ENCODE data around the gene HOOK2. TPM values are rescaled to one million over a fixed set of nuclear protein-coding genes. Genes with fewer than 3 reads are reported as not detected.

The HOOK2 gene
- total and polyA plus RNA-seq, 9 of the 15 experiments (the other 6 are each of a cell fraction or from before 2014, with no cell fraction given), result 1.3 to 17.2 (median 9.9) TPM

DNA sequence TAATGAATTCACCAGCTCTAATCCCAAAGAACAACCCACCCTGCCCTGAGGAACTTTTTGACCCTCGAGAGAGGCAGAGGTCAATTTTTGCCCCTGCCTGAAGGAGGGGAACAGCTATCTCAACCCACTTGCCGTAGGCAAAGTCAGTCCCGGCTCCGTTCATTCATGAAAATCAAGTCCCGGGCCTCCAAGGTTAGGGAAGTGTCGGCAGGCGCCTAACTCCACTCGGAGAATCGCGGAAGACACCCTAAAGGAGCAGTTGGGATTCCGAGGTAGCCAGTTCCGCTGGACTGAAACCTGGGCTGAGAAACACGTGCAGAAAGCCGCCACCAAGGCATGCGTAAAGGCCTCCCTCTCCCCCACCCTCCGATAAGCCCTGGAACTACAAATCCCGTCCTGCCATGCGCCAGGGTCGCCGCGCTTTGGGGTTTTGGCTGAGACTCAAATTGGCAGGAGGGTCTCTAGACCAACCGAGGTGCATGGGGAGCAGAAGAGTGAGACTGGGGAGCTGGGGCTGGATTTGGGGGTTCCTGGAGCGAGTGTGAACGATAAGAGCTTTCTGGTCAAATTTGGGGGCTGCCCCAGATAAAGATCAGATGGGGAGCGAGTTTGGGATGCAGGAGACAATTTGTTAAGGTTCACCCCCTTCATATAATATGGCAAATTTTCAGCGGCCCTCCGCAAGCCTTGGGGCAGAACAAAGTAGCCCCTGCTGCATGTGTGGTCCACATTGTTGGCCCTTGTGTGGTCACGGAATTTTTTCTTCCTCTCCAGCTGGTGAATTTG lies 51.5 kb downstream of the HOOK2 start, which contains the start of gene TNPO2 (continued):
- TF ChIP-seq, protein P1, sequence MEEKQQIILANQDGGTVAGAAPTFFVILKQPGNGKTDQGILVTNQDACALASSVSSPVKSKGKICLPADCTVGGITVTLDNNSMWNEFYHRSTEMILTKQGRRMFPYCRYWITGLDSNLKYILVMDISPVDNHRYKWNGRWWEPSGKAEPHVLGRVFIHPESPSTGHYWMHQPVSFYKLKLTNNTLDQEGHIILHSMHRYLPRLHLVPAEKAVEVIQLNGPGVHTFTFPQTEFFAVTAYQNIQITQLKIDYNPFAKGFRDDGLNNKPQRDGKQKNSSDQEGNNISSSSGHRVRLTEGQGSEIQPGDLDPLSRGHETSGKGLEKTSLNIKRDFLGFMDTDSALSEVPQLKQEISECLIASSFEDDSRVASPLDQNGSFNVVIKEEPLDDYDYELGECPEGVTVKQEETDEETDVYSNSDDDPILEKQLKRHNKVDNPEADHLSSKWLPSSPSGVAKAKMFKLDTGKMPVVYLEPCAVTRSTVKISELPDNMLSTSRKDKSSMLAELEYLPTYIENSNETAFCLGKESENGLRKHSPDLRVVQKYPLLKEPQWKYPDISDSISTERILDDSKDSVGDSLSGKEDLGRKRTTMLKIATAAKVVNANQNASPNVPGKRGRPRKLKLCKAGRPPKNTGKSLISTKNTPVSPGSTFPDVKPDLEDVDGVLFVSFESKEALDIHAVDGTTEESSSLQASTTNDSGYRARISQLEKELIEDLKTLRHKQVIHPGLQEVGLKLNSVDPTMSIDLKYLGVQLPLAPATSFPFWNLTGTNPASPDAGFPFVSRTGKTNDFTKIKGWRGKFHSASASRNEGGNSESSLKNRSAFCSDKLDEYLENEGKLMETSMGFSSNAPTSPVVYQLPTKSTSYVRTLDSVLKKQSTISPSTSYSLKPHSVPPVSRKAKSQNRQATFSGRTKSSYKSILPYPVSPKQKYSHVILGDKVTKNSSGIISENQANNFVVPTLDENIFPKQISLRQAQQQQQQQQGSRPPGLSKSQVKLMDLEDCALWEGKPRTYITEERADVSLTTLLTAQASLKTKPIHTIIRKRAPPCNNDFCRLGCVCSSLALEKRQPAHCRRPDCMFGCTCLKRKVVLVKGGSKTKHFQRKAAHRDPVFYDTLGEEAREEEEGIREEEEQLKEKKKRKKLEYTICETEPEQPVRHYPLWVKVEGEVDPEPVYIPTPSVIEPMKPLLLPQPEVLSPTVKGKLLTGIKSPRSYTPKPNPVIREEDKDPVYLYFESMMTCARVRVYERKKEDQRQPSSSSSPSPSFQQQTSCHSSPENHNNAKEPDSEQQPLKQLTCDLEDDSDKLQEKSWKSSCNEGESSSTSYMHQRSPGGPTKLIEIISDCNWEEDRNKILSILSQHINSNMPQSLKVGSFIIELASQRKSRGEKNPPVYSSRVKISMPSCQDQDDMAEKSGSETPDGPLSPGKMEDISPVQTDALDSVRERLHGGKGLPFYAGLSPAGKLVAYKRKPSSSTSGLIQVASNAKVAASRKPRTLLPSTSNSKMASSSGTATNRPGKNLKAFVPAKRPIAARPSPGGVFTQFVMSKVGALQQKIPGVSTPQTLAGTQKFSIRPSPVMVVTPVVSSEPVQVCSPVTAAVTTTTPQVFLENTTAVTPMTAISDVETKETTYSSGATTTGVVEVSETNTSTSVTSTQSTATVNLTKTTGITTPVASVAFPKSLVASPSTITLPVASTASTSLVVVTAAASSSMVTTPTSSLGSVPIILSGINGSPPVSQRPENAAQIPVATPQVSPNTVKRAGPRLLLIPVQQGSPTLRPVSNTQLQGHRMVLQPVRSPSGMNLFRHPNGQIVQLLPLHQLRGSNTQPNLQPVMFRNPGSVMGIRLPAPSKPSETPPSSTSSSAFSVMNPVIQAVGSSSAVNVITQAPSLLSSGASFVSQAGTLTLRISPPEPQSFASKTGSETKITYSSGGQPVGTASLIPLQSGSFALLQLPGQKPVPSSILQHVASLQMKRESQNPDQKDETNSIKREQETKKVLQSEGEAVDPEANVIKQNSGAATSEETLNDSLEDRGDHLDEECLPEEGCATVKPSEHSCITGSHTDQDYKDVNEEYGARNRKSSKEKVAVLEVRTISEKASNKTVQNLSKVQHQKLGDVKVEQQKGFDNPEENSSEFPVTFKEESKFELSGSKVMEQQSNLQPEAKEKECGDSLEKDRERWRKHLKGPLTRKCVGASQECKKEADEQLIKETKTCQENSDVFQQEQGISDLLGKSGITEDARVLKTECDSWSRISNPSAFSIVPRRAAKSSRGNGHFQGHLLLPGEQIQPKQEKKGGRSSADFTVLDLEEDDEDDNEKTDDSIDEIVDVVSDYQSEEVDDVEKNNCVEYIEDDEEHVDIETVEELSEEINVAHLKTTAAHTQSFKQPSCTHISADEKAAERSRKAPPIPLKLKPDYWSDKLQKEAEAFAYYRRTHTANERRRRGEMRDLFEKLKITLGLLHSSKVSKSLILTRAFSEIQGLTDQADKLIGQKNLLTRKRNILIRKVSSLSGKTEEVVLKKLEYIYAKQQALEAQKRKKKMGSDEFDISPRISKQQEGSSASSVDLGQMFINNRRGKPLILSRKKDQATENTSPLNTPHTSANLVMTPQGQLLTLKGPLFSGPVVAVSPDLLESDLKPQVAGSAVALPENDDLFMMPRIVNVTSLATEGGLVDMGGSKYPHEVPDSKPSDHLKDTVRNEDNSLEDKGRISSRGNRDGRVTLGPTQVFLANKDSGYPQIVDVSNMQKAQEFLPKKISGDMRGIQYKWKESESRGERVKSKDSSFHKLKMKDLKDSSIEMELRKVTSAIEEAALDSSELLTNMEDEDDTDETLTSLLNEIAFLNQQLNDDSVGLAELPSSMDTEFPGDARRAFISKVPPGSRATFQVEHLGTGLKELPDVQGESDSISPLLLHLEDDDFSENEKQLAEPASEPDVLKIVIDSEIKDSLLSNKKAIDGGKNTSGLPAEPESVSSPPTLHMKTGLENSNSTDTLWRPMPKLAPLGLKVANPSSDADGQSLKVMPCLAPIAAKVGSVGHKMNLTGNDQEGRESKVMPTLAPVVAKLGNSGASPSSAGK (IDR thresholded peaks at IDR 0.05), result peak; percentile 83
- peak; percentile 66; the same call in 1 of the 2 replicates for TF ChIP-seq RNF2 (IDR thresholded peaks at IDR 0.05)
- peak; percentile 28 to 38; a peak in 2 of 4 replicates for TF ChIP-seq FOXK2 (conservative IDR thresholded peaks at IDR 0.05 in 1 of 2, IDR thresholded peaks at IDR 0.05 in 1 of 2; ENCODE audit: low read depth in 2 of 2)
- TF ChIP-seq NRF1 (conservative IDR thresholded peaks at IDR 0.05 in 1 of 2, IDR thresholded peaks at IDR 0.05 in 1 of 2), result peak; percentile 91 to 92
- peak; percentile 61 for TF ChIP-seq HNRNPLL (IDR thresholded peaks at IDR 0.05; ENCODE audit: low read depth, low read length, poor library complexity, severe bottlenecking)
- 0 out of 2 replicates have a peak, but pooled peaks have one; percentile 1 for TF ChIP-seq BCOR (IDR thresholded peaks at IDR 0.05)
- TF ChIP-seq HDAC1 (IDR thresholded peaks at IDR 0.05), result peak in 1 of 2 experiments; percentile 95; a peak in 2 of 4 replicates
- TF ChIP-seq, protein P2, sequence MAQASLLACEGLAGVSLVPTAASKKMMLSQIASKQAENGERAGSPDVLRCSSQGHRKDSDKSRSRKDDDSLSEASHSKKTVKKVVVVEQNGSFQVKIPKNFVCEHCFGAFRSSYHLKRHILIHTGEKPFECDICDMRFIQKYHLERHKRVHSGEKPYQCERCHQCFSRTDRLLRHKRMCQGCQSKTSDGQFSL (CRISPR knock-in tag; IDR thresholded peaks at IDR 0.05), result peak; percentile 87
- TF ChIP-seq, protein P2 (tag; IDR thresholded peaks at IDR 0.05), result no peak; a peak in 1 of 4 replicates
- TF ChIP-seq SMC3 (conservative IDR thresholded peaks at IDR 0.05; ENCODE audit: insufficient read depth, low read depth, low read length), result no peak; the same call in 1 of the 2 replicates
- no peak for TF ChIP-seq COPS2 (conservative IDR thresholded peaks at IDR 0.05)
